Upper lobe of left lung (tissue), 6 donors: Measurements from ENCODE around the gene ACYP1. TPM values are rescaled to one million over a fixed set of nuclear protein-coding genes. Genes with fewer than 3 reads are reported as not detected.

Experiments used
- ATAC-seq, 2 donors: fragments of 200-7000 bp; cut with Tn5 transposase; one replicate each; pipeline ENCODE4 v1.9.1; 2022; ENCODE audit warnings: mild to moderate bottlenecking in 2 of 2, moderate library complexity in 2 of 2; ENCODE audit not compliant: low FRiP score in 2 of 2
- DNase-seq, 2 donors: peaks; one replicate each; pipeline ENCODE4 v3.0.0-alpha.2; 2019 to 2020
- H3K27ac ChIP-seq, 4 donors: fragments of 200-600 bp; sonication (generic); one replicate each; pipeline ENCODE4 v1.5.1; 2016 to 2019
- H3K27me3 ChIP-seq, 4 donors: fragments of 200-600 bp; sonication (generic); one replicate each; pipeline ENCODE4 v1.5.1; 2017 to 2019
- H3K36me3 ChIP-seq, 4 donors: fragments of 200-600 bp; sonication (generic); one replicate each; pipeline ENCODE4 v1.5.1; 2016 to 2019
- H3K4me1 ChIP-seq, 4 donors: fragments of 200-600 bp; sonication (generic); one replicate each; pipeline ENCODE4 v1.5.1; 2018 to 2019
- H3K4me3 ChIP-seq, 4 donors: fragments of 200-600 bp; sonication (generic); one replicate each; pipeline ENCODE4 v1.5.1; 2017 to 2019; ENCODE audit warnings: mild to moderate bottlenecking in 2 of 4, moderate library complexity in 1 of 4
- H3K9me3 ChIP-seq, 4 donors: fragments of 200-600 bp; sonication (generic); one replicate each; pipeline ENCODE4 v1.5.1; 2018 to 2019
- CTCF ChIP-seq, 6 experiments: fragments of 450-650 bp in 4 of 6; fragments of 200-600 bp in 2 of 6; sonication (generic) in 2 of 6; IDR thresholded peaks; one replicate each; pipeline ENCODE4 v1.5.1; 2016 to 2019; ENCODE audit warnings: antibody characterized with exemption in 6 of 6
- EP300 ChIP-seq, 4 donors: sonication (generic); formaldehyde crosslinking; IDR thresholded peaks; one replicate each; pipeline ENCODE4 v1.5.1; 2017; ENCODE audit warnings: antibody characterized with exemption in 4 of 4, control low read depth in 2 of 4
- POLR2A ChIP-seq, 4 donors: fragments of 450-650 bp; IDR thresholded peaks; one replicate each; pipeline ENCODE4 v1.5.1; 2016 to 2017; ENCODE audit warnings: antibody characterized with exemption in 4 of 4, mild to moderate bottlenecking in 2 of 4
- POLR2AphosphoS5 ChIP-seq, 2 donors: sonication (generic); formaldehyde crosslinking; IDR thresholded peaks; one replicate each; pipeline ENCODE4 v1.5.1; 2017; ENCODE audit warnings: antibody characterized with exemption in 2 of 2
- WGBS, 2 donors: methylation state at CpG; one replicate each; pipeline ENCODE4 v1.1.5; 2017 to 2018; 5-methylcytosine and 5-hydroxymethylcytosine counted together
- total RNA-seq, 6 donors: library from RNA; depleted of rRNA in 4 of 6; stranded (reverse); fragments of >200 nt in 4 of 6; gene quantifications; one replicate each; pipeline versions ENCODE4 v1.1.0 to v1.2.1, GENCODE V29; 2016 to 2021
- donor health status: DM: no; HTN: no; CAD: no; lungs with moderate emphysema.
- donor health status: DM: no; HTN: yes; CAD: no; lungs with severe emphysema.

The ACYP1 gene
- total RNA-seq, 6 donors from 2014 or later = 7.9 to 46.1 (median 13.7) TPM

- Histone ChIP-seq H3K4me3 (no peak overlapping the region), H3K36me3 (peaks cover 39 to 97% (median 66%) of the 10 kb centered on the region in 4 donors), H3K27me3 (no peaks in the 10 kb centered on the region), H3K27ac (no peak overlapping the region), H3K9me3 (no peaks in the 10 kb centered on the region), H3K4me1 (no peaks in the 10 kb centered on the region)
- ATAC-seq (no peak), DNase-seq (no peak)
- no peak for TF ChIP-seq EP300 (IDR thresholded peaks at IDR 0.05)
- TF ChIP-seq POLR2A (IDR thresholded peaks at IDR 0.05) = no peak
- no peak for TF ChIP-seq POLR2AphosphoS5 (IDR thresholded peaks at IDR 0.05)
- no peak for TF ChIP-seq CTCF (IDR thresholded peaks at IDR 0.05)
- 80 to 91% methylated on average over 2 of the region's 2 CpGs for WGBS, 2 donors
These were observed 24.3 kb upstream of the ACYP1 start for GRCh38 chr14:75088153-75088552.

GRCh38 chr14:75084513-75084912, 20.7 kb upstream of the ACYP1 start:
- no peak for ATAC-seq
- WGBS, 2 donors = 73 to 80% methylated on average over 5 of the region's 5 CpGs

GRCh38 chr14:75083271-75083670, 19.4 kb upstream of the ACYP1 start:
- DNase-seq (no peak), ATAC-seq (no peak)
- peaks cover 26 to 69% (median 53%) of the 10 kb centered on the region in 4 donors for H3K36me3 ChIP-seq
- no peaks in the 10 kb centered on the region for H3K4me1 ChIP-seq
- 91 to 100% methylated on average over 1 of the region's 1 CpG for WGBS, 2 donors
- TF ChIP-seq EP300 (IDR thresholded peaks at IDR 0.05) (no peak), POLR2AphosphoS5 (IDR thresholded peaks at IDR 0.05) (no peak), CTCF (IDR thresholded peaks at IDR 0.05) (no peak), POLR2A (IDR thresholded peaks at IDR 0.05) (no peak)
- H3K27ac ChIP-seq = peak overlapping the region in 1 of 4 donors; percentile 14
- H3K9me3 ChIP-seq = no peaks in the 10 kb centered on the region
- no peak overlapping the region for H3K4me3 ChIP-seq
- H3K27me3 ChIP-seq = no peaks in the 10 kb centered on the region

More at GRCh38 chr14:75084513-75084912, 20.7 kb upstream of the ACYP1 start:
- no peaks in the 10 kb centered on the region for H3K27me3 ChIP-seq
- no peaks in the 10 kb centered on the region for H3K4me1 ChIP-seq
- H3K4me3 ChIP-seq = no peak overlapping the region
- TF ChIP-seq EP300 (IDR thresholded peaks at IDR 0.05) = no peak
- TF ChIP-seq CTCF (IDR thresholded peaks at IDR 0.05) = peak in 2 of 6 experiments; percentile 9 to 16
- peaks cover 27 to 80% (median 57%) of the 10 kb centered on the region in 4 donors for H3K36me3 ChIP-seq
- H3K27ac ChIP-seq = no peak overlapping the region
- DNase-seq = no peak
- no peaks in the 10 kb centered on the region for H3K9me3 ChIP-seq

- Histone ChIP-seq H3K36me3 (peaks cover 14 to 54% (median 42%) of the 10 kb centered on the region in 4 donors), H3K4me3 (no peak overlapping the region), H3K27me3 (no peaks in the 10 kb centered on the region), H3K4me1 (no peaks in the 10 kb centered on the region), H3K27ac (no peak overlapping the region), H3K9me3 (no peaks in the 10 kb centered on the region)
- WGBS, 2 donors = 68 to 73% methylated on average over 2 of the region's 2 CpGs
- TF ChIP-seq POLR2A (IDR thresholded peaks at IDR 0.05) (no peak), CTCF (IDR thresholded peaks at IDR 0.05) (no peak), POLR2AphosphoS5 (IDR thresholded peaks at IDR 0.05) (no peak)
- DNase-seq (no peak), ATAC-seq (no peak)
These were observed 17.9 kb upstream of the ACYP1 start for GRCh38 chr14:75081660-75082229.

GRCh38 chr14:75079521-75079920, 15.7 kb upstream of the ACYP1 start:
- Histone ChIP-seq H3K4me3 (no peak overlapping the region), H3K27me3 (no peaks in the 10 kb centered on the region), H3K27ac (peak overlapping the region in 1 of 4 donors; percentile 20), H3K4me1 (no peaks in the 10 kb centered on the region), H3K9me3 (no peaks in the 10 kb centered on the region), H3K36me3 (peaks cover 0 to 32% (median 22%) of the 10 kb centered on the region in 4 donors)
- ATAC-seq (no peak), DNase-seq (no peak)
- 43 to 67% methylated on average over 4 of the region's 4 CpGs for WGBS, 2 donors
- TF ChIP-seq CTCF (IDR thresholded peaks at IDR 0.05) (no peak), EP300 (IDR thresholded peaks at IDR 0.05) (no peak), POLR2AphosphoS5 (IDR thresholded peaks at IDR 0.05) (no peak), POLR2A (IDR thresholded peaks at IDR 0.05) (no peak)
